HG02798 (cell line): Measurements from ENCODE around the gene KLHL30.
"Not testable (repeated sequence)": the region's sequence is repeated elsewhere in the genome, so short reads cannot be mapped to it uniquely, and the experiment has no call there.

ENCODE experiments used
- ATAC-seq: cut with Tn5 transposase; IDR thresholded peaks from one replicate; pipeline ENCODE4 v1.9.1; 2021; ENCODE audit warnings: mild to moderate bottlenecking; ENCODE audit not compliant: unreplicated experiment, poor library complexity

KLHL30 gene

GRCh38 chr2:238171072-238171431 lies 32.6 kb downstream of the KLHL30 start:
- ATAC-seq = not testable (repeated sequence)

DNA sequence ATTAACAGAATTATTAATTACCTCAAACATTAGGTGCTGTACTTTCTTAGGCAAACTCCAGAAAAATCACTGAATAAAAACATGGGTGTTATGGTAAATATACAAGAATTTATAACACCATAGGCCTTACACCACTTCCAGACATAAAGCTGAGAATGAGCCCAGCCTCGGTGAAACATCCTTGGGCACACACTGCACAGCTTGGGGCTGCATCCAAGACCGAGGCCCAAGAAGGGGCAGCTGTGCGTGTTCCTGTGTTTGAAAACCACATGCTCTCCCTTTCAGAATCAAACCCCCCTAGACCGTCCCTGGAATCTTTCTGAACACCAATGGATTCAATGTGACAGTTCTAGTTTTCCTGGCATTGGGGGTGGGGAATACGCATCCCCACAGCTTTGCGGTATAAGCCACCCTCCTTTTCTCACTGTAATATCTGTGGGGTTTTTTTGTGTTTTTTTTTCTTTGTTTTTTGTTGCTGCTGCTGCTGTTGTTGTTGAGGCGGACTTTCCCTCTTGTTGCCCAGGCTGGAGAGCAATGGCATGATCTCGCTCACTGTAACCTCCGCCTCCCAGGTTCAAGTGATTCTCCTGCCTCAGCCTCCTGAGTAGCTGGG lies 33.2 kb downstream of the KLHL30 start:
- ATAC-seq = no peak

DNA sequence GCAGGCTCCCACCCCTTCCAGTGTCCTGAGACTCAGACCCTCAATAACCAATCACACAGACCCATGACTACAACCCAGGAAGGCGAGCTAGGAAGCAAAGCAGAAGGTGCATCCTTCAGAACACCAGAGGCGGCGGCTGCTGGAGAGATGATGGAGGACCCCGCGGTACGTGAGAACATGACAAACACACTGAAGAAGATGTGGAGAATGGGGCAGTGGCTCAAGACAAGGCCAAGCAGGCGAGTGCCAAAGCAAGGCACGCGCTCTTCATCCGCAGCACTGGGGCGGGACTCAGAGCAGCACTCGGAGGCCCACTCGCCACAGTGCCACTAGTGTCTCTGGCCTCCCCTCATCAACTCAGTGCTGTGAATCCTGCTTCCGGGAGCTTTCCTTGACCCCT lies 34.0 kb downstream of the KLHL30 start:
- ATAC-seq = no peak

DNA sequence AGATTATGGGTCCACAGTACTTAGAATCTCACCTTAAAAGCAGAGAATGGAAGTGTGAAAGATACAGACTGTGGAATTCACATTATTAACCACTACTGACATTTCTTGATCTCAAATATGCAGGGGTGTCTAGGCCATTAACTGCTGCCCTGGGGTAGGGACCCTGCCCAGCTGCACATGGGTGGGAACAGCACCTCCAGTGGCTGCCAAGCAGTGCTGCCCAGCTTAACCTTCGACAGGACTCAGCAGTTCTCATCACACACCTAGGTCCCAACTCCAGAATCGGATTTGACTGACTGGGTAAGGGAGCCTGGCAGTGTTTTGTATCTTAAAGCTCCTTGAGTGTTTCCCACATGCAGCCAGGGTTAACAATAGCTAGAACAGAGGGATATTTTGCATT lies 35.2 kb downstream of the KLHL30 start:
- ATAC-seq = no peak

GRCh38 chr2:238174291-238174690 lies 35.8 kb downstream of the KLHL30 start:
- ATAC-seq = no peak

- ATAC-seq = no peak
Measured at GRCh38 chr2:238174701-238175100, 36.2 kb downstream of the KLHL30 start.

DNA sequence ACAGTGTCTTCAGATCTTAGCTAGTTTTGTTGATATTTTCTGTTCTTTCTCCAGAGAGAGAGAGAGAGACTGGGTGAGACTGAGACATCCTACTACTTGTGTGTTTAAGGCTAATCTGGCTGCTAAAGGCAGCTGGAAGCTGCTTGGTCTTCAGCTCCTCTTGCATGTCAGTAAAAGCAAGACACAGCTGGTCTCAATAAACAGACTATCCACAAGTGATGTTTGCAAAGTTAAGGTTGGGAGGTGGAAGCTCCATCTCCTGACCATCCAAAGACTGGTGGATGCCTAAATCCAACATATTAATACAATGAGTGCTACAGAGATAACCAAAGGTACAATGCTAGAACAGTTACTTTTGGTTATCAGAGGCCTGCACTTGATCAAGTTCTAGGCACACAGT lies 38.1 kb downstream of the KLHL30 start:
- ATAC-seq = no peak

DNA sequence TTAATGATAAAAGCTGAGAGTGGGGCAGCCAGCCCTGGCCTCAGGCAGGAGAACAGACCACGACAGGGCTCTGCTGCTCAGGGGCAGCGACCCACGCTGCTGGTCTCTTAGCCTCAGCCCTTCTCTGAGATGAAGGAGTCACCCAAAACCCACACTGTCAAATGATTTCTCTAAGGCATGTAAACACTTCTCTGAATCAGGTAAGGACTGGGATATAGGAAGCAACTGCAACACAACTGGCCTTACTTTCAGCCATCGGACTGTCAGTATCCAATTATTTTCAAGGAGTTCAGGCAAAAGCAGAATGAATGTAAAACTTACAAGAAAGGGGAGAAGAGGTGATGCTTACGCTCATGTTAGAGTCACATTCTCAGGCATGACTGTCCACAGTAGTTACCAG lies 42.1 kb downstream of the KLHL30 start:
- ATAC-seq = no peak

DNA sequence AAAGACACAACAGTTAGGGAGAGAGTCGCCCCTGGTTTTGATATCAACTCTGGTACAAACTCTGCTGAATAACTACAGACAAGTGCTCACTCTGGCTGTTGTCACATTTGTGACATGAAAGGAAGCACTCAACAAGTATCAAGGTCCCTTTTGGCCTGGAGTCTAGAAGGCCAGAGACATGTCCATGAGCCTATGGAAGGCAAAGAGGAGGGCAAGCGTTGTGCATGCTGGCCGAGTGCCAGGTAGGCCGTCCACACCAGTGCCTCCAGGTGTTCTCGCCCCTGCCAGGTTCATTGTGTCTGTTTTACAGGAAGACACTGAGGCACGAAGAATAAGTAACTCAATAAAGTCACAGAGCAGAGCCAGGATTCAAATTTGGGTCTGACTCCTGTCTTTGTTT lies 43.9 kb downstream of the KLHL30 start:
- no peak for ATAC-seq

DNA sequence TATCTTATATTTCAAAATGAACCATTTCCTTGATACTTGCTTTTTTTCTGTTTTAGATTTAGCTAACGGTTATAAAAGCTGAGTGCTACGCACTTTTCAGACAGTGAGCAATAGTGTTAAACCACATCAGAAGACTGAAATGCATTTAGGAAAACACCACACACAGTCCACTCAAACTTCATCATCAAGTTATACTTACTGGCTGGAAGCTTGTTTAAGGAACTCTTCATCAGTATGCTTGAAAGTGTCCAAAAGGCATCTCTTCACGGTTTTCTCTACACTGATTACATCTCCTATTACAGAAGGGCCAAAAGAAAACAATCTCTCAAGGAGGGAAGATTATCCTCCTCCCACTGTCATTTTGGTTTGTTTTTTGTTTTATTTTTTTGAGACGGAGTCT lies 45.4 kb downstream of the KLHL30 start:
- no peak for ATAC-seq

DNA sequence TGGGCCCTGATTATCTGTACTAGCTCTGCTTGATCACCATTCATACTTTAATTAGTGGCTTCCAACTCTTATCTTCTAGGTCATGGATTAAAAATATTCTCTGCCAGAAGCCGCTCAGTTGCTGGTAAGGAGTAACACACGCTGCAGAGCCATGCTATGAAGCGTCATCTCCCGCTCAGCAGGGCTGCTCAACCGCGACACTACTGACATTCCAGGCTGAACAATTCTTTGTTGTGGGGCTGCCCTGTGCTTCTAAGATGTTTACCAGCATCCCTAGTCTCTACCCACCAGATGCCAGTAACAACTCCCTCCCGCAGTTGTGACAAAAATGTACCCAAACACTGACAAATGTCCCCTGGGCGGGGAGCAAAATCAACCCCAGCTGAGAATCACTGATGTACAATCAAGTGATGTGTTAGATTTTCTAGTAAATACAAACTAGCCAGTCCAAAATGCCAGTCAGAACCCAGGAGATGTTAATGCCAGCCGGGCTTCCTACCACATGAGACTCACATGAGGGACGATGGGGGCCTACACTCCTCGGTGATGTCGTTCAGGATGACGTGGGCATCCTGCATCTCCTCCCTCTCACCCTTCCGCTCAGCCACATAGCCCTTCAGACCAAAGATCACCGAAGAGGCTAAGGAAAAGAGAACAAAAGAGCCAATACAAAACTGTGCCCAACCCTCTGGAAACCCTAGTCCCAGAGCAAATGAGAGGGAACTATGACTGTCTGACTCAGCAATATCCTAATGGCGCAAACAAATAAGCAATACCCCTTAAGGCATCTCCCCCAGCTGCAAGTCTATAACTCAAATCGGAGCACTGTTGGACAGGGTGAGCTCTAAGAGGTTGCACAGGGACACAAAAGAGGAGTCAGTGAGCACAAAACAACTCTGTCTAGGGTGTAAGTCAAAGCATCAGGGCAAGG lies 49.4 kb downstream of the KLHL30 start:
- no peak for ATAC-seq

- no peak for ATAC-seq
Measured at GRCh38 chr2:238190445-238190844, 52.0 kb downstream of the KLHL30 start.
